Lower leg skin (tissue), 3 donors: Measurements from ENCODE around the gene ZFYVE28.

Experiments
- CTCF ChIP-seq, 3 donors: fragments of 450-650 bp; IDR thresholded peaks; one replicate each; pipeline ENCODE4 v1.5.1; 2016; ENCODE audit warnings: antibody characterized with exemption in 3 of 3, mild to moderate bottlenecking in 3 of 3, moderate library complexity in 2 of 3
- POLR2A ChIP-seq, 2 donors: fragments of 450-650 bp; IDR thresholded peaks; one replicate each; pipeline ENCODE4 v1.6.1; 2016 to 2017; ENCODE audit warnings: antibody characterized with exemption in 2 of 2, mild to moderate bottlenecking in 1 of 2, moderate library complexity in 1 of 2

GRCh38 chr4:2318476-2318875, 100.0 kb downstream of the ZFYVE28 start:
- TF ChIP-seq CTCF (IDR thresholded peaks at IDR 0.05): no peak
- no peak for TF ChIP-seq POLR2A (IDR thresholded peaks at IDR 0.05)
